Endothelial cell of umbilical vein (primary cell): ENCODE results near the gene KCNQ5. TPM values are rescaled to one million over a fixed set of nuclear protein-coding genes. Genes with fewer than 3 reads are reported as not detected.

Experiments
- BruUV-seq: library from RNA; stranded (reverse); fragments of 400-500 nt; replicated peaks from 2 replicates; lab custom pipeline; 2021; lab: Mats Ljungman, UMichigan
- CTCF ChIA-PET: fragments of 300-600, 350-600 bp; sonication (Branson Sonifier 250); formaldehyde crosslinking; loops from one replicate; lab custom pipeline; 2021; ENCODE audit warnings: antibody characterized with exemption, inconsistent platforms; lab: Charles Lee
- POLR2A ChIA-PET: fragments of 300-600, 350-600 bp; sonication (Branson Sonifier 250); formaldehyde crosslinking; loops from one replicate; lab custom pipeline; 2021; ENCODE audit warnings: antibody characterized with exemption, inconsistent platforms; lab: Charles Lee
- DNase-seq: peaks from one replicate; pipeline ENCODE4 v3.0.0-alpha.2; 2011; ENCODE audit warnings: low read depth, low spot score
- FAIRE-seq: peaks from 2 replicates; lab custom pipeline; 2011; peaks lifted over from hg19 to GRCh38; lab: Jason Lieb, UNC
- H2AFZ ChIP-seq: 2 replicates; pipeline ENCODE4 v1.6.0; 2012; ENCODE audit warnings: low read depth, low read length, control low read depth, inconsistent platforms
- H3K27ac ChIP-seq: 2 replicates; pipeline ENCODE4 v1.5.1; 2011; ENCODE audit warnings: low read depth, mild to moderate bottlenecking, control low read depth, low read length, moderate library complexity; ENCODE audit not compliant: insufficient read depth
- H3K27me3 ChIP-seq, 2 experiments: 2 replicates each; pipeline versions ENCODE4 v1.6.0 to v1.6.1; 2011; ENCODE audit warnings: low read length in 2 of 2, mixed read lengths in 1 of 2; ENCODE audit not compliant: control insufficient read depth in 2 of 2, insufficient read depth in 2 of 2
- H3K36me3 ChIP-seq, 2 experiments: 2 replicates in 1 of 2; 3 replicates in 1 of 2; pipeline ENCODE4 v1.5.1; 2011; ENCODE audit warnings: low read length in 2 of 2, mild to moderate bottlenecking in 1 of 2, moderate library complexity in 1 of 2; ENCODE audit not compliant: control insufficient read depth in 2 of 2, insufficient read depth in 2 of 2; ENCODE audit errors: extremely low read depth in 1 of 2
- H3K4me1 ChIP-seq: 3 replicates; pipeline ENCODE4 v1.5.1; 2011; ENCODE audit warnings: mild to moderate bottlenecking, low read length; ENCODE audit not compliant: control insufficient read depth, insufficient read depth; ENCODE audit errors: extremely low read depth
- H3K4me2 ChIP-seq: 2 replicates; pipeline ENCODE4 v1.6.1; 2011; ENCODE audit warnings: low read length, control low read depth, mixed read lengths; ENCODE audit not compliant: insufficient read depth
- H3K4me3 ChIP-seq, 3 experiments: fragments of 200-600 bp in 1 of 3; sonication (generic), shearing (Covaris generic) in 1 of 3; replicated peaks in 1 of 3; 2 replicates each; pipeline ENCODE4 v1.5.1; 2011 to 2016; ENCODE audit warnings: control low read depth in 3 of 3, low read length in 3 of 3, mild to moderate bottlenecking in 2 of 3, inconsistent platforms in 1 of 3, low read depth in 1 of 3, moderate library complexity in 1 of 3; ENCODE audit not compliant: insufficient read depth in 1 of 3
- H3K79me2 ChIP-seq: 2 replicates; pipeline ENCODE4 v1.6.0; 2012; ENCODE audit warnings: low read length, inconsistent platforms; ENCODE audit not compliant: control insufficient read depth, insufficient read depth
- H3K9ac ChIP-seq: replicated peaks from 2 replicates; pipeline ENCODE3; 2011; ENCODE audit warnings: low read length, control low read depth; ENCODE audit not compliant: insufficient read depth; ENCODE audit errors: extremely low read depth
- H3K9me1 ChIP-seq: replicated peaks from 3 replicates; pipeline ENCODE4 v1.6.0; 2011; ENCODE audit warnings: mild to moderate bottlenecking, low read length; ENCODE audit not compliant: control insufficient read depth, insufficient read depth; ENCODE audit errors: extremely low read depth
- H3K9me3 ChIP-seq: replicated peaks from 2 replicates; pipeline ENCODE4 v1.5.1; 2012; ENCODE audit warnings: low read length, inconsistent platforms; ENCODE audit not compliant: control insufficient read depth, insufficient read depth
- H4K20me1 ChIP-seq: replicated peaks from 2 replicates; pipeline ENCODE3; 2011; ENCODE audit warnings: mild to moderate bottlenecking, low read length; ENCODE audit not compliant: control insufficient read depth, insufficient read depth; ENCODE audit errors: extremely low read depth
- EZH2 ChIP-seq: IDR thresholded peaks from 2 replicates; pipeline ENCODE4 v1.6.1; 2012; ENCODE audit warnings: borderline replicate concordance, low read depth, mild to moderate bottlenecking, moderate library complexity, low read length, inconsistent platforms; ENCODE audit not compliant: severe bottlenecking
- FOS ChIP-seq: IDR thresholded peaks from 2 replicates; pipeline ENCODE4 v1.6.1; 2011; ENCODE audit warnings: mild to moderate bottlenecking, low read length, moderate library complexity, borderline replicate concordance; ENCODE audit not compliant: insufficient read depth
- GATA2 ChIP-seq: IDR thresholded peaks from 2 replicates; pipeline ENCODE4 v1.7.0; 2011; ENCODE audit warnings: low read depth, mild to moderate bottlenecking, moderate library complexity, mixed read lengths, low read length; ENCODE audit not compliant: insufficient read length, insufficient read depth
- JUN ChIP-seq: IDR thresholded peaks from 2 replicates; pipeline ENCODE4 v1.6.1; 2011; ENCODE audit warnings: borderline replicate concordance, low read depth; ENCODE audit not compliant: insufficient read length, insufficient read depth
- MYC ChIP-seq: IDR thresholded peaks from one replicate; pipeline ENCODE4 v1.6.1; 2011; ENCODE audit warnings: mild to moderate bottlenecking, low read depth, low read length
- POLR2A ChIP-seq: IDR thresholded peaks from 2 replicates; pipeline ENCODE4 v1.6.1; 2012; ENCODE audit warnings: low read depth, mild to moderate bottlenecking, control low read depth, low read length
- POLR2AphosphoS5 ChIP-seq: IDR thresholded peaks from 2 replicates; pipeline ENCODE4 v1.6.1; 2012; ENCODE audit warnings: low read depth, mild to moderate bottlenecking, control low read depth, low read length, moderate library complexity; ENCODE audit not compliant: insufficient read depth
- dilution Hi-C: fragments of 300-500 bp; cut with MboI; formaldehyde crosslinking; loops from one replicate; pipeline ENCODE4 v1.15.0; 2019; ENCODE audit warnings: low sequenced_read_pairs; ENCODE audit not compliant: extremely low pct_ligation_motif_present
- intact Hi-C: fragments of 100-400 bp; cut with micrococcal nuclease; formaldehyde crosslinking; loops from one replicate; pipeline ENCODE4 v1.10.0; 2022
- polyA plus RNA-seq, 4 experiments: library from polyadenylated mRNA; depleted of rRNA in 3 of 4; stranded (reverse) in 3 of 4; unstranded in 1 of 4; fragments of >200 nt; gene quantifications; 2 replicates each; pipeline versions ENCODE4 v1.2.1 to v1.2.3, GENCODE V29; 2011 to 2012; ENCODE audit warnings: missing spikeins in 1 of 4
- total RNA-seq: library from RNA; stranded (reverse); gene quantifications from 2 replicates; pipeline ENCODE4 v1.2.3, GENCODE V29; 2021
- TF ChIP-seq, protein P1 (sequence below), 2 donors: IDR thresholded peaks; 1 replicate in 1 of 2; 2 replicates in 1 of 2; pipeline ENCODE4 v1.5.1; 2011; ENCODE audit warnings: low read length in 2 of 2, mild to moderate bottlenecking in 2 of 2, moderate library complexity in 2 of 2, control low read depth in 1 of 2, inconsistent platforms in 1 of 2, low read depth in 1 of 2; ENCODE audit not compliant: insufficient read depth in 1 of 2; ENCODE audit errors: extremely low read depth in 1 of 2
- TF ChIP-seq, protein P2 (sequence below): IDR thresholded peaks from 2 replicates; pipeline ENCODE4 v1.6.1; 2011; ENCODE audit not compliant: insufficient read depth, insufficient read length

KCNQ5 gene
- total and polyA plus RNA-seq, 2 donors (not counting 3 experiments of a cell fraction or from before 2014, with no cell fraction given) = 0.22 TPM; not detected in 1

DNA sequence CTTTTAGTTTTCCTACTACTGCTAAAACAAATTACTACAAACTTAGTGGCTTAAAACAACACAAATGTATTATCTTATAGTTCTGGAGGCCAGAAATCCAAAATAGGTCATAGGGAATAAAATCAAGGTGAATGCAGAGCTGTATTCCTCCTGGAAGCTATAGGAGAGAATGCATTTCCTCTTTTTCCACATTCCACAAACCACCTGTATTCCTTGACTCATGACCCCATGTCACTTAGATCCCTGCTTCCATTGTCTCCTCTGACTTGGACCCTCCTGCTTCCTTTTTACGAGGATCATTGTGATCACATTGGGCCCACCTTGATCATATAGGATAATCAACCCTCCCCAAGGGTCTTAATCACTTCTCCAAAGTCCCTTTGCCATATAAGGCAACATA is 200.8 kb downstream of the KCNQ5 start:
- H3K79me2 ChIP-seq = no peaks in the 10 kb centered on the region
- DNase-seq (no peak), FAIRE-seq (no peak)
- TF ChIP-seq, protein P1, sequence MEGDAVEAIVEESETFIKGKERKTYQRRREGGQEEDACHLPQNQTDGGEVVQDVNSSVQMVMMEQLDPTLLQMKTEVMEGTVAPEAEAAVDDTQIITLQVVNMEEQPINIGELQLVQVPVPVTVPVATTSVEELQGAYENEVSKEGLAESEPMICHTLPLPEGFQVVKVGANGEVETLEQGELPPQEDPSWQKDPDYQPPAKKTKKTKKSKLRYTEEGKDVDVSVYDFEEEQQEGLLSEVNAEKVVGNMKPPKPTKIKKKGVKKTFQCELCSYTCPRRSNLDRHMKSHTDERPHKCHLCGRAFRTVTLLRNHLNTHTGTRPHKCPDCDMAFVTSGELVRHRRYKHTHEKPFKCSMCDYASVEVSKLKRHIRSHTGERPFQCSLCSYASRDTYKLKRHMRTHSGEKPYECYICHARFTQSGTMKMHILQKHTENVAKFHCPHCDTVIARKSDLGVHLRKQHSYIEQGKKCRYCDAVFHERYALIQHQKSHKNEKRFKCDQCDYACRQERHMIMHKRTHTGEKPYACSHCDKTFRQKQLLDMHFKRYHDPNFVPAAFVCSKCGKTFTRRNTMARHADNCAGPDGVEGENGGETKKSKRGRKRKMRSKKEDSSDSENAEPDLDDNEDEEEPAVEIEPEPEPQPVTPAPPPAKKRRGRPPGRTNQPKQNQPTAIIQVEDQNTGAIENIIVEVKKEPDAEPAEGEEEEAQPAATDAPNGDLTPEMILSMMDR (IDR thresholded peaks at IDR 0.05; ENCODE audit: extremely low read depth in 1 of 2, insufficient read depth in 1 of 2, low read depth in 1 of 2, low read length in 2 of 2) = no peak
- TF ChIP-seq POLR2AphosphoS5 = no peak
- TF ChIP-seq JUN = no peak
- no peak for TF ChIP-seq POLR2A
- TF ChIP-seq MYC = no peak
- no peak for TF ChIP-seq EZH2
- no peak for TF ChIP-seq FOS
- intact Hi-C loops (no loop called here), dilution Hi-C loops (no loop called here)
- no peak overlapping the region for H3K9ac ChIP-seq
- CTCF ChIA-PET = no interaction called here
- no peak overlapping the region for H3K27ac ChIP-seq
- no peak overlapping the region for H2AFZ ChIP-seq
- no peak overlapping the region for H3K4me3 ChIP-seq
- H3K36me3 ChIP-seq = no peaks in the 10 kb centered on the region
- H3K9me1 ChIP-seq = no peaks in the 10 kb centered on the region
- H4K20me1 ChIP-seq = no peaks in the 10 kb centered on the region
- POLR2A ChIA-PET = no interaction called here
- BruUV-seq = no TSS peak
- H3K4me1 ChIP-seq = no peaks in the 10 kb centered on the region
- no peaks in the 10 kb centered on the region for H3K9me3 ChIP-seq
- H3K27me3 ChIP-seq = no peaks in the 10 kb centered on the region
- no peak overlapping the region for H3K4me2 ChIP-seq

DNA sequence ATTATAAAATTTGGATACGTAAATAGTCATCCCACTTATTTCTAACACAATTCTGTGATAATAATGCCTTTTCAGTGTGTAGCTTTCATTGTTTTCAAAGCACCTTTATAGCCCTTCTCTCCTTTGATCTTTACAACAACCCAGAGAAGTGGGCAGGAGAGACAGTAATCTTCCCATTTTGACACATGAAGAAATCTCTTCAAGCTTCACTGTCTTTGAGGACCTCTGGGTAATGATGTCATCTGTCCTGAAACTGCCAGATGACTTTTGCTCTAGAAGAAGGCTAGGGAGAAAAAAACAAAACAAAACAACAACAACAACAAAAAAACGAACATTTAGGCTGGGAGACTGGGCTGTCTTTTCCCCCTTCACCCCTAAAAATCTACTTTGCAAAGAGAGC is 203.0 kb downstream of the KCNQ5 start:
- H3K9ac ChIP-seq = no peak overlapping the region
- no peak overlapping the region for H3K4me3 ChIP-seq
- dilution Hi-C loops = no loop called here
- no peak overlapping the region for H3K4me2 ChIP-seq
- no peaks in the 10 kb centered on the region for H3K36me3 ChIP-seq
- no TSS peak for BruUV-seq
- ChIA-PET POLR2A (no interaction called here), CTCF (no interaction called here)
- no peaks in the 10 kb centered on the region for H3K4me1 ChIP-seq
- no peak for FAIRE-seq
- H4K20me1 ChIP-seq = no peaks in the 10 kb centered on the region
- H2AFZ ChIP-seq = no peak overlapping the region
- intact Hi-C loops = no loop called here
- no peaks in the 10 kb centered on the region for H3K27me3 ChIP-seq
- no peaks in the 10 kb centered on the region for H3K9me3 ChIP-seq
- TF ChIP-seq JUN (no peak), MYC (no peak), POLR2AphosphoS5 (no peak), EZH2 (no peak), GATA2 (no peak), POLR2A (no peak), FOS (no peak)
- TF ChIP-seq, protein P2, sequence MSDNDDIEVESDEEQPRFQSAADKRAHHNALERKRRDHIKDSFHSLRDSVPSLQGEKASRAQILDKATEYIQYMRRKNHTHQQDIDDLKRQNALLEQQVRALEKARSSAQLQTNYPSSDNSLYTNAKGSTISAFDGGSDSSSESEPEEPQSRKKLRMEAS = no peak
- TF ChIP-seq, protein P1 (IDR thresholded peaks at IDR 0.05; ENCODE audit: extremely low read depth in 1 of 2, insufficient read depth in 1 of 2, low read depth in 1 of 2, low read length in 2 of 2) = no peak
- H3K9me1 ChIP-seq = no peaks in the 10 kb centered on the region
- H3K79me2 ChIP-seq = no peaks in the 10 kb centered on the region
- no peak for DNase-seq
- no peak overlapping the region for H3K27ac ChIP-seq
